GM12874 (cell line): ENCODE results near the gene PTPRCAP.
A peak's percentile ranks its signal among the peaks of the same experiment; 100 is the strongest.

Experiments
- TF ChIP-seq, protein P1 (sequence below): IDR thresholded peaks from 2 replicates; pipeline ENCODE4 v1.5.1; 2011; ENCODE audit warnings: low read depth, mild to moderate bottlenecking, control low read depth, low read length, moderate library complexity; ENCODE audit not compliant: insufficient read depth

Gene PTPRCAP

DNA sequence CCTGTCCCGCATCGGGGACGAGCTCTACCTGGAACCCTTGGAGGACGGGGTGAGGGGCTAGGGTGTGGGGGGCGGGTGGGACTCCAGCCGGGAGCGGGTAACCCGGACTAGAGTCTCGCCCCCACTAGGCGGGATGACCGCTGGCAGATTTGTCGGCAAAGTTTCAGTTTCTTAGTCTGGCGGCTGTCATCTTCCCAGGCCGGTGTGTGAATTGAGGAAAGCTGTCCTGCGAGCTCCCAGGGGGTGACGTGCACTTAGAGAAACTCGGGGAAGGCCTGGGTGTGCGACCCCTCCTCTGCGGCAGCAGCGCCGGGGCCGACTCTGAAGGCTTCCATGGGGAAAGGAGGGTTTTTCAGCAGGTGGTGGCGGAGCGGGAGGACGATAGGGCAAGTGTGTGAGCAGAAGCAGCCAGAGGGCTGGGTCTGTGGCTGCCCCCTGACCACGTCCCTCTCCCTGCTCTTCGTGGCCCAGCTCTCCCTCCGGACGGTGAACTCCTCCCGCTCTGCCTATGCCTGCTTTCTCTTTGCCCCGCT, 45.2 kb downstream of the PTPRCAP start:
- TF ChIP-seq, protein P1, sequence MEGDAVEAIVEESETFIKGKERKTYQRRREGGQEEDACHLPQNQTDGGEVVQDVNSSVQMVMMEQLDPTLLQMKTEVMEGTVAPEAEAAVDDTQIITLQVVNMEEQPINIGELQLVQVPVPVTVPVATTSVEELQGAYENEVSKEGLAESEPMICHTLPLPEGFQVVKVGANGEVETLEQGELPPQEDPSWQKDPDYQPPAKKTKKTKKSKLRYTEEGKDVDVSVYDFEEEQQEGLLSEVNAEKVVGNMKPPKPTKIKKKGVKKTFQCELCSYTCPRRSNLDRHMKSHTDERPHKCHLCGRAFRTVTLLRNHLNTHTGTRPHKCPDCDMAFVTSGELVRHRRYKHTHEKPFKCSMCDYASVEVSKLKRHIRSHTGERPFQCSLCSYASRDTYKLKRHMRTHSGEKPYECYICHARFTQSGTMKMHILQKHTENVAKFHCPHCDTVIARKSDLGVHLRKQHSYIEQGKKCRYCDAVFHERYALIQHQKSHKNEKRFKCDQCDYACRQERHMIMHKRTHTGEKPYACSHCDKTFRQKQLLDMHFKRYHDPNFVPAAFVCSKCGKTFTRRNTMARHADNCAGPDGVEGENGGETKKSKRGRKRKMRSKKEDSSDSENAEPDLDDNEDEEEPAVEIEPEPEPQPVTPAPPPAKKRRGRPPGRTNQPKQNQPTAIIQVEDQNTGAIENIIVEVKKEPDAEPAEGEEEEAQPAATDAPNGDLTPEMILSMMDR = no peak

GRCh38 chr11:67391304-67392182, 45.9 kb downstream of the PTPRCAP start, which contains the start of gene RAD9A:
TSS of gene RAD9A (plus strand) at chr11:67391986. CDS start at chr11:67392045, 59 bp downstream.
- TF ChIP-seq, protein P1 = no peak

DNA sequence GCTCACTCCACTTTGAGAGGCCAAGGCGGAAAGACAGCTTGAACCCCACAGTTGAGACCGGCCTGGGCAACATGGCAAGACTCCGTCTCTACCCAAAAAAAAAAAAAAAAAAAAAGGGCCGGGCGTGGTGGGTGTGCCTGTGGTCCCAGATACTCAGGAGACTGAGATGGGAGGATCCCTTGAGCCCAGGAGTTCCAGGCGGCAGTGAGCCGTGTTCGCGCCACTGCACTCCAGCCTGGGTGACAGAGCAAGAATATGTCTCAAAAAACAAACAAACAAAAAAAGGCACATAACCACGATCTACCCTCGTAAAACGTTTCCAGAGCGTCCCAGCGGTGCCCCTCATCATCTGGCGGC, 46.6 kb downstream of the PTPRCAP start:
- TF ChIP-seq, protein P1 = no peak

DNA sequence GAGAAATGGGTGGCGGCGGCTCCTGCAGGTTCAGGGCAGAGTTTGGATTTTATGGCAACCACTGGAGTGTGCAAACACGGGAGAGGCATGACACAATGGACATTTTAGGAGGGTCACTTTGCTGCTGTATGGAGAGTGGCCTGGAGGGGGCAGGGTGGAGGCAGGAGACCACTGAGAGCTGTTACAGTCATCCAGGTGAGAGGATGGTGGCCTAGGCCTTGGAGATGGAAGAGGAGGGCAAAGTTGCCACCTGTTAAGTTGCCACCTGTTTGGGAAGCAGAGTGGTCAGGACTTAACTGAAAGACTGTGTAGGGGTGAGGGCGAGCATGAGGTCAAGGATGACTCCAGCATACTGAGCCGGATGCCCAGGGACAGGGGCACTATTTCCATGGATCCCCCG, 48.0 kb downstream of the PTPRCAP start:
- TF ChIP-seq, protein P1 = peak; percentile 78

DNA sequence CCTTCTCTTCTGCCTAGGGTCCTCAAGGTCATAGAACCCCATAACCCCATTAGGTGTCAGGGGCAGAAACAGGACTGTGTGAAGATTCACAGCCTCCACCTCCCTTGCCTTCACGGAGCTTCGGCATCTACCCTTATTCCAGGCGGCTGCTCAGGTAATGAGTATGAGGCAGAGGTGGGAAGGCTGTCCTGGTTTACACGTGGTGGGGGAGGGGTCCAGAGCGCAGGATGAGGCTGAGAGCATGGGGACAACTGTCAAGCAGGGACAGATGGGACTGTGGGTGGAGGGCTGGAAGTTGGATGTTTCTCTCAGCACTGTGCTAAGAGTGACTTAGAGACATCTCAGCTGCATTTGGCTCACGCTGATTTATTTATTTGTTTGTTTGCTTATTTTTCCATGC, 50.0 kb downstream of the PTPRCAP start:
- TF ChIP-seq, protein P1 = no peak

- TF ChIP-seq, protein P1 = no peak
Measured at GRCh38 chr11:67387069-67387468, 50.4 kb downstream of the PTPRCAP start.
